HG02763 (cell line): ENCODE results near the gene BMAL2.

Experiments
- ATAC-seq: cut with Tn5 transposase; IDR thresholded peaks from one replicate; pipeline ENCODE4 v1.9.1; 2021; ENCODE audit warnings: mild to moderate bottlenecking, moderate library complexity; ENCODE audit not compliant: unreplicated experiment

Gene BMAL2

GRCh38 chr12:27355486-27355885 lies 22.9 kb downstream of the BMAL2 start:
- ATAC-seq, result no peak

GRCh38 chr12:27355979-27356378 lies 23.3 kb downstream of the BMAL2 start:
- ATAC-seq, result no peak

GRCh38 chr12:27359578-27360340 lies 27.1 kb downstream of the BMAL2 start:
- ATAC-seq, result no peak

- ATAC-seq, result no peak
Observed at GRCh38 chr12:27361372-27361771, 28.7 kb downstream of the BMAL2 start.

GRCh38 chr12:27366621-27367020 lies 34.0 kb downstream of the BMAL2 start:
- no peak for ATAC-seq

GRCh38 chr12:27367078-27367477 lies 34.4 kb downstream of the BMAL2 start:
- no peak for ATAC-seq

- no peak for ATAC-seq
Observed at GRCh38 chr12:27382171-27382795, 49.6 kb downstream of the BMAL2 start.
